ENCODE measurements around the gene SPAG6.

DNA sequence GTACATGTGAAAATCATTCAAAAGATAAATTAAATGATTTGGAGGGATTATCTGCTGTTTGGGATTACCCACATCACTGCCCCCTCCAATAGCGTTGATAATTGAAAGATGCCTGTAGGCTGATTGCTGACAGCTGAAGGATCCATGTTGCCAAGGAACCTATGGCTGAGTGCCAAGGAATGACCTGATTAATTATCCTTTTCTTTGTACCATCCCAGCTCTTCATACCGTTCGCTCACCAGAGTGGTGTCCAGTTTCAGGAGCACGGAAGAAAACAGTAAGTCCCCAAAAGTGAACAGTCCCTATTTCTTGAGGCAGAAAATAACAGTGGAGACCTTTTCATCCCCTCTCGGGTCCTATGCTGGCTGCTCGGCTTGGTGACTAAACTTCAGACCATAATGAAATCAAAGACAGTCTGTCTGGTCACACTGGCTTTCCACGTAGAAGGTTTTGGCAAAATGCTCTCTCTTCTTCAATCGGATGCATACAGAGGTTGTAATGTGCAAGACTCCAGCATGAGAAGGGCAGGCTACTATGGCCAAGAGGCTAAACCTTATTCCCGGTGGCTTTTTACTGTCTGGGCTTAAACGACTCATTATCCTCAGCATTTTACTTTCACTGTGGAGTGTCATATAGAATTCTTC lies 108.8 kb downstream of the SPAG6 start:
- TF ChIP-seq POLR2A (IDR thresholded peaks at IDR 0.05): no peak
- TF ChIP-seq, protein P1, sequence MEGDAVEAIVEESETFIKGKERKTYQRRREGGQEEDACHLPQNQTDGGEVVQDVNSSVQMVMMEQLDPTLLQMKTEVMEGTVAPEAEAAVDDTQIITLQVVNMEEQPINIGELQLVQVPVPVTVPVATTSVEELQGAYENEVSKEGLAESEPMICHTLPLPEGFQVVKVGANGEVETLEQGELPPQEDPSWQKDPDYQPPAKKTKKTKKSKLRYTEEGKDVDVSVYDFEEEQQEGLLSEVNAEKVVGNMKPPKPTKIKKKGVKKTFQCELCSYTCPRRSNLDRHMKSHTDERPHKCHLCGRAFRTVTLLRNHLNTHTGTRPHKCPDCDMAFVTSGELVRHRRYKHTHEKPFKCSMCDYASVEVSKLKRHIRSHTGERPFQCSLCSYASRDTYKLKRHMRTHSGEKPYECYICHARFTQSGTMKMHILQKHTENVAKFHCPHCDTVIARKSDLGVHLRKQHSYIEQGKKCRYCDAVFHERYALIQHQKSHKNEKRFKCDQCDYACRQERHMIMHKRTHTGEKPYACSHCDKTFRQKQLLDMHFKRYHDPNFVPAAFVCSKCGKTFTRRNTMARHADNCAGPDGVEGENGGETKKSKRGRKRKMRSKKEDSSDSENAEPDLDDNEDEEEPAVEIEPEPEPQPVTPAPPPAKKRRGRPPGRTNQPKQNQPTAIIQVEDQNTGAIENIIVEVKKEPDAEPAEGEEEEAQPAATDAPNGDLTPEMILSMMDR (IDR thresholded peaks at IDR 0.05): no peak

Data from esophagus squamous epithelium (tissue), 4 donors.